AG09319 (cell line): Measurements from ENCODE around the gene NPW.

Experiments used
- DNase-seq: peaks from one replicate; pipeline ENCODE4 v3.0.0-alpha.2; 2010; ENCODE audit warnings: low read depth; ENCODE audit errors: extremely low read depth
- CTCF ChIP-seq: IDR thresholded peaks from 2 replicates; pipeline ENCODE4 v1.5.1; 2011; ENCODE audit warnings: low read depth, mild to moderate bottlenecking, inconsistent platforms, low read length, moderate library complexity

The NPW gene

DNA sequence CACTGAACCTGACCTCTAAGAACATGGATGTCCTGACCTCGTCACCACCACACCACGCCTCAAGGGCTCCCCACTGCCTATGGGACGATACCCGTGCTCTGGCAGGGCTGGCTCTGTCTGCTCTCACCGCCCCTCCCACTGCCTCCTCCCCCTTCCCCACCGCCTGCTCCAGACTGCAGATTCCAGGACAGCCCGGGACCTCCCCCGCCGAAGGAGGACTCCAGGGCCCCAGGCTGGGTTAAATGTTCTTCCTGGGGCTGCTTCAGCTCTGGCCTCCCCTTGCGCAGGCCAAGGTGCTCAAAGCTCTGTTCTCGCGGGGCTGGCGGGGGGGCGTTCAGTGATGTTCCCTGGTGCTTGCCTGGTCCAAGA is 3.1 kb downstream of the NPW start:
- no peak for DNase-seq

GRCh38 chr16:2023092-2024031 is 3.8 kb downstream of the NPW start:
- peak; percentile 65 for DNase-seq
- TF ChIP-seq CTCF: peak; percentile 84

More for the DNA sequence above, 3.1 kb downstream of the NPW start:
- no peak for TF ChIP-seq CTCF

DNA sequence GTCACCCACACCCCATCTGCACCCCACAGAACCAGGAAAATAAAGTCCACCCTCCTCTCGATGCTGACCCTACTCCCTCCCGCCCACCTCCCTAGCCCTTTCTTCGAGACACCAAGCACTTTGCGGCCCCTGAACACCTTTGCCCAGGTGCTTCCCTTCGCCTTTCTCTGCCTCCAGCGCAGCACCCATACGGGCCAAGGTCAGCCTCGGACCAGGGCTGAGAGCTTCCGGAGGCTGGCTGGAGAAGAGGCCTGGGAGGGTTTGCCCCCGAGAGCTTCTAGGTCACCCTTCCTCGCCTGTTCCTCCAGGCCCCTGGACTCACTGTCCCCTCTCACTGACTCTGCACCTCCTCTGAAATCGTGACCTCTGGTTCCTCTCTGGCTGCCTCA is 4.4 kb downstream of the NPW start:
- TF ChIP-seq CTCF: no peak
- DNase-seq: no peak

DNA sequence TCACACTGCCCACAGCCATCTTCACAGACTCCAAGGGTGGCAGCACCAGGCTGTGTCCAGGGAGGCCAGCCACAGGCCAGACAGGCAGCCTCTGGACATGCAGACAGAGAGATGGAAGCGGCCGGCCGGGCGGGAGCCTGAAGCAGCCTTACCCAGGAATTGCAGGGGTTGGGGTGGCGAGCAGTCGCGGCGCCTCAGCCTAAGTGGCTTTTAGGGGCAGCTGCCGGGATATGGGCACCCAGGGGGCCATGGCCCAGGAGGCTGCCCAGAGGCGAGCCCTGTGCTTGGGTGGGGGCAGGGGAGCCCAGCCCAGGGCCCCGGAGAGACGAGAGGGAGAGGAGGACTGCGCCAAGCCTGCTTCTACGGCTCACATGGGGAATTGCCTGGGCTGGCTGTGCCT is 5.7 kb downstream of the NPW start:
- no peak for DNase-seq

GRCh38 chr16:2025878-2026460 is 6.4 kb downstream of the NPW start:
- no peak for DNase-seq
- TF ChIP-seq CTCF: no peak

More for the DNA sequence above, 5.7 kb downstream of the NPW start:
- TF ChIP-seq CTCF: no peak

- DNase-seq: no peak
- no peak for TF ChIP-seq CTCF
Observed at GRCh38 chr16:2026461-2027023, 7.0 kb downstream of the NPW start, which contains the start of gene NHERF2. Gene NHERF2 (plus strand): TSS chr16:2026902. CDS start chr16:2027006, 104 bp downstream.
